Measurements from ENCODE around the gene GFI1B.

DNA sequence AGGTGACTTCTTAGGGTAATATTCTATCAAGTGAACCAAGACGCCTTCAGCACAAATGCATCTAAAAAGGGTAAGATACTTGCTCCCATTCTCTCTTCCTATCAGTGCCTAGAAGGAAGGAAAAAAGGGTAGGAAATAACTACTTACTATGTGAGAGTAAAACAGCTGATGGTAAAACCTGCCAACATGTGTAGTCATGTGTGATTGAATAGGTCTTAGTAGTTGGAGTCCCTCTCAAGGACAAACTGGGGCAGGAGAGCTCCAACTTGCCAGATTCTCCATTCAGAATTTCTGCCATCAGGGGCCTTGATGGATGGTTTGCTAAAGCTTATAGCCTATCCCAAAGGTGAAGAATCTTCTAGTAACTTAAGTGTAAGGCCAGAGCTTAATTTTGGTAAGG, 39.3 kb upstream of the GFI1B start:
- TF ChIP-seq GATA3 (IDR thresholded peaks at IDR 0.05; ENCODE audit: low read depth, low read length) (no peak), GATA2 (IDR thresholded peaks at IDR 0.05; ENCODE audit: low read depth, low read length) (no peak)
